Natural killer cell (primary cell): ENCODE results near the gene LARP1. TPM values are rescaled to one million over a fixed set of nuclear protein-coding genes. Genes with fewer than 3 reads are reported as not detected.

Experiments used
- ATAC-seq, 3 donors: fragments of 150-1000 bp in 2 of 3; fragments of 200-7000 bp in 1 of 3; cut with Tn5 transposase; 1 replicate in 1 of 3; 2 replicates in 2 of 3; pipeline ENCODE4 v1.10.0; 2021; ENCODE audit warnings: mild to moderate bottlenecking in 2 of 3, moderate library complexity in 2 of 3
- DNase-seq, 2 donors: peaks; one replicate each; pipeline versions ENCODE4 v3.0.0 to v3.0.0-alpha.2; 2013 to 2021; ENCODE audit warnings: mixed read lengths in 1 of 2
- H3K27ac ChIP-seq: one replicate; pipeline ENCODE4 v1.5.1; 2013; ENCODE audit warnings: mild to moderate bottlenecking, low read length
- H3K27me3 ChIP-seq: one replicate; pipeline ENCODE4 v1.6.1; 2013; ENCODE audit warnings: low read length; ENCODE audit not compliant: control insufficient read depth, insufficient read depth
- H3K36me3 ChIP-seq: one replicate; pipeline ENCODE4 v1.6.1; 2013; ENCODE audit warnings: low read length; ENCODE audit not compliant: control insufficient read depth, insufficient read depth
- H3K4me1 ChIP-seq: one replicate; pipeline ENCODE4 v1.6.1; 2013; ENCODE audit warnings: low read length; ENCODE audit not compliant: control insufficient read depth, insufficient read depth
- H3K4me3 ChIP-seq: one replicate; pipeline ENCODE4 v1.5.1; 2013; ENCODE audit warnings: low read length
- H3K9me3 ChIP-seq: one replicate; pipeline ENCODE4 v1.6.1; 2013; ENCODE audit warnings: low read length; ENCODE audit not compliant: control insufficient read depth, insufficient read depth
- H3K27ac Mint-ChIP-seq, 2 donors: one replicate each; pipeline ENCODE4 v1.8.0; 2022; ENCODE audit warnings: mild to moderate bottlenecking in 2 of 2, mixed read lengths in 2 of 2, moderate library complexity in 1 of 2
- H3K27me3 Mint-ChIP-seq, 2 donors: one replicate each; pipeline ENCODE4 v1.8.0; 2022; ENCODE audit warnings: low read depth in 2 of 2, mixed read lengths in 2 of 2
- H3K36me3 Mint-ChIP-seq: one replicate; pipeline ENCODE4 v1.8.0; 2022; ENCODE audit warnings: mixed read lengths
- H3K4me1 Mint-ChIP-seq, 2 donors: one replicate each; pipeline ENCODE4 v1.8.0; 2022; ENCODE audit warnings: mixed read lengths in 2 of 2
- H3K4me3 Mint-ChIP-seq: one replicate; pipeline ENCODE4 v1.8.0; 2022; ENCODE audit warnings: mild to moderate bottlenecking, moderate library complexity, mixed read lengths
- H3K9me3 Mint-ChIP-seq, 2 donors: one replicate each; pipeline ENCODE4 v1.8.0; 2022; ENCODE audit warnings: mixed read lengths in 2 of 2
- CTCF ChIP-seq: fragments of 200-600 bp; IDR thresholded peaks from one replicate; pipeline ENCODE4 v1.8.0; 2022; ENCODE audit warnings: antibody characterized with exemption
- WGBS: methylation state at CpG from one replicate; pipeline ENCODE4 v1.1.7; 2013; ENCODE audit warnings: missing lambda C conversion rate; ENCODE audit not compliant: insufficient coverage; 5-methylcytosine and 5-hydroxymethylcytosine counted together
- intact Hi-C: fragments of 100-400 bp; cut with micrococcal nuclease; formaldehyde crosslinking; loops from one replicate; pipeline ENCODE4 v1.14.2; 2022
- total RNA-seq, 4 donors: library from RNA; stranded (reverse); fragments of 120-200 nt in 1 of 4; gene quantifications; one replicate each; pipeline versions ENCODE4 v1.2.3 to v1.2.4, GENCODE V29; 2013 to 2022

Gene LARP1
- total RNA-seq, 3 donors from 2014 or later (not counting 1 experiment from before 2014, with no cell fraction given), result 103 to 117 (median 112) TPM

- H3K27ac ChIP-seq, result no peak overlapping the region
- H3K9me3 ChIP-seq, result no peaks in the 10 kb centered on the region
- no peak overlapping the region for H3K4me3 ChIP-seq
- ATAC-seq (no peak), DNase-seq (no peak)
- 93% methylated on average over 4 of the region's 4 CpGs for WGBS
- Mint-ChIP-seq H3K4me3 (no peak overlapping the region), H3K27me3 (no peaks in the 10 kb centered on the region), H3K4me1 (peaks cover 10 to 11% of the 10 kb centered on the region in 2 donors), H3K36me3 (peaks cover 23% of the 10 kb centered on the region), H3K27ac (no peak overlapping the region), H3K9me3 (no peaks in the 10 kb centered on the region)
- peaks cover 6% of the 10 kb centered on the region for H3K4me1 ChIP-seq
- intact Hi-C loops, result no loop called here
- H3K27me3 ChIP-seq, result no peaks in the 10 kb centered on the region
- peaks cover 74% of the 10 kb centered on the region for H3K36me3 ChIP-seq
- TF ChIP-seq CTCF, result no peak
Observed at GRCh38 chr5:154797762-154798161, 42.6 kb downstream of the LARP1 start.

- peaks cover 6% of the 10 kb centered on the region for H3K4me1 ChIP-seq
- no peak overlapping the region for H3K4me3 Mint-ChIP-seq
- H3K4me3 ChIP-seq, result no peak overlapping the region
- H3K4me1 Mint-ChIP-seq, result peaks cover 10 to 11% of the 10 kb centered on the region in 2 donors
- peaks cover 78% of the 10 kb centered on the region for H3K36me3 ChIP-seq
- no peaks in the 10 kb centered on the region for H3K27me3 Mint-ChIP-seq
- H3K27me3 ChIP-seq, result no peaks in the 10 kb centered on the region
- H3K27ac Mint-ChIP-seq, result peak overlapping the region; percentile 27 to 61
- no peak for DNase-seq
- peaks cover 25% of the 10 kb centered on the region for H3K36me3 Mint-ChIP-seq
- no peak overlapping the region for H3K27ac ChIP-seq
- no peak for ATAC-seq
- H3K9me3 ChIP-seq, result no peaks in the 10 kb centered on the region
- intact Hi-C loops, result no loop called here
- TF ChIP-seq CTCF, result no peak
- H3K9me3 Mint-ChIP-seq, result no peaks in the 10 kb centered on the region
Observed at GRCh38 chr5:154800582-154800981, 45.4 kb downstream of the LARP1 start.

- H3K36me3 ChIP-seq, result peaks cover 83% of the 10 kb centered on the region
- no peak overlapping the region for H3K4me3 ChIP-seq
- intact Hi-C loops, result no loop called here
- Mint-ChIP-seq H3K27me3 (no peaks in the 10 kb centered on the region), H3K9me3 (no peaks in the 10 kb centered on the region), H3K27ac (peak overlapping the region in 1 of 2 donors; percentile 61), H3K36me3 (peaks cover 25% of the 10 kb centered on the region), H3K4me1 (peaks cover 10 to 11% of the 10 kb centered on the region in 2 donors), H3K4me3 (no peak overlapping the region)
- H3K9me3 ChIP-seq, result no peaks in the 10 kb centered on the region
- DNase-seq, result no peak
- ATAC-seq, result no peak
- H3K27me3 ChIP-seq, result no peaks in the 10 kb centered on the region
- peaks cover 6% of the 10 kb centered on the region for H3K4me1 ChIP-seq
- no peak overlapping the region for H3K27ac ChIP-seq
- 90% methylated on average over 3 of the region's 3 CpGs for WGBS
- TF ChIP-seq CTCF, result no peak
Observed at GRCh38 chr5:154801083-154801482, 45.9 kb downstream of the LARP1 start.

GRCh38 chr5:154802050-154802449, 46.9 kb downstream of the LARP1 start:
- H3K27me3 ChIP-seq, result no peaks in the 10 kb centered on the region
- H3K4me3 ChIP-seq, result no peak overlapping the region
- Mint-ChIP-seq H3K27me3 (no peaks in the 10 kb centered on the region), H3K4me1 (peaks cover 10 to 11% of the 10 kb centered on the region in 2 donors), H3K36me3 (peaks cover 25% of the 10 kb centered on the region), H3K4me3 (no peak overlapping the region), H3K27ac (peak overlapping the region in 1 of 2 donors; percentile 62), H3K9me3 (no peaks in the 10 kb centered on the region)
- H3K9me3 ChIP-seq, result no peaks in the 10 kb centered on the region
- ATAC-seq (no peak), DNase-seq (no peak)
- no peak for TF ChIP-seq CTCF
- over 99% methylated on average over 9 of the region's 9 CpGs for WGBS
- H3K4me1 ChIP-seq, result peaks cover 6% of the 10 kb centered on the region
- no peak overlapping the region for H3K27ac ChIP-seq
- intact Hi-C loops, result no loop called here
- peaks cover 83% of the 10 kb centered on the region for H3K36me3 ChIP-seq
